GM19099 (cell line): ENCODE results near the gene PRKCZ.

ENCODE experiments used
- POLR2A ChIP-seq: IDR thresholded peaks from 3 replicates; pipeline ENCODE4 v1.6.1; 2011; ENCODE audit warnings: low read depth; ENCODE audit not compliant: insufficient read length; ENCODE audit errors: extremely low read depth

Gene PRKCZ

DNA sequence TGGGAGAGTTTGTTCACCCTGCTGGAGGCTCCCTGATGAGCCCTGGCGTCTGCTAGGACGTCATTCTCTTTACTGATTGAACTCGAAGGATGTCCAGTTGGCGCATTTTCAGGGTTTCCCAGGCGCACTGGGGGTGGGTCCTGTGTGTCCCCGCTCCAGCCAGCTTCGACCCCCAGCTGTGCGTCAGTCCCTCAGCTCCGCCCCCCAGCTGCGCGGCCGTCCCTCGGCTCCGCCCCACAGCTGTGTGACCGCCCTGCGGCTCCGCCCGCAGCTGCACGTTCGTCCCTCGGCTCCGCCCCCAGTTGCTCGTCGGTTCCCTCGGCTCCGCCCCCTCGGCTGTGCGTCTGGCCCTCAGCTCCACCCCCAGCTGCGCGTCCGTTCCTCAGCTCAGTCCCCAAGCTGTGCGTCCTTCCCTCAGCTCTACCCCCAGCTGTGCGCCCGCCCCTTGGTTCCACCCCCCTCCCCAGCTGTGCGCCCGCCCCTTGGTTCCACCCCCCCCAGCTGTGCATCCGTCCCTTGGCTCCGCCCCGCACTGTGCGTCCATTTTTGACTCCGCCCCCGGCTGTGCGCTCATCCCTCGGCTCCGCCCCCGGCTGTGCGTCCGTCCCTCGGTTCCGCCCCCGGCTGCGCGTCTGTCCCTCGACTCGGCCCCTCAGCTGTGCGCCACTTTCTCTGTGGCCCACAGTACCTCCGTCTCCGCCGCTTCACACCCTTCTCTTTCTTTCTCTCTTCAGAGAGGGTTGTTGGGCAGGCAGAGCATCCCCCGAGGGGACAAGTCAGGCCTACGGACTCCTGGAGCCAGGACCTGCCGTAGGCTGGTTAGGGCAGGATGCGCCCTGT, 83.0 kb downstream of the PRKCZ start:
- no peak for TF ChIP-seq POLR2A

- TF ChIP-seq POLR2A: no peak
These were observed 83.6 kb downstream of the PRKCZ start for GRCh38 chr1:2133879-2134215.

DNA sequence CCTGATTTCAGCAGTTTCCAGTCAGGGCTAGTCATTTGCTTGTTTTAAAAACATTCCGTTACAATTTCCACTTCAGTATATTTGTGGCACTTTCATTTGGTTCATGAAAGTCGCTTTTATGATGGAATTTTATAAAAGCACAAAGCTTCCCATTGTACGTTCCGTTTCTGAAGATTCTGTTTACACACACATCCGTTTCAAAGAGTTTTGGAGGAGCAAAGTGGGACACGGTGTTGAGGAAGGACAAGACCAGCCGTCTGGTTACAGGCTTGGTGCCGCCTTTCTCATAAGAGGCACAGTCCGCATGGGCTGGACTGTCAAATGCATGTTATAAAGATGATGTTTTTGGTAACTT, 84.0 kb downstream of the PRKCZ start:
- TF ChIP-seq POLR2A: no peak

DNA sequence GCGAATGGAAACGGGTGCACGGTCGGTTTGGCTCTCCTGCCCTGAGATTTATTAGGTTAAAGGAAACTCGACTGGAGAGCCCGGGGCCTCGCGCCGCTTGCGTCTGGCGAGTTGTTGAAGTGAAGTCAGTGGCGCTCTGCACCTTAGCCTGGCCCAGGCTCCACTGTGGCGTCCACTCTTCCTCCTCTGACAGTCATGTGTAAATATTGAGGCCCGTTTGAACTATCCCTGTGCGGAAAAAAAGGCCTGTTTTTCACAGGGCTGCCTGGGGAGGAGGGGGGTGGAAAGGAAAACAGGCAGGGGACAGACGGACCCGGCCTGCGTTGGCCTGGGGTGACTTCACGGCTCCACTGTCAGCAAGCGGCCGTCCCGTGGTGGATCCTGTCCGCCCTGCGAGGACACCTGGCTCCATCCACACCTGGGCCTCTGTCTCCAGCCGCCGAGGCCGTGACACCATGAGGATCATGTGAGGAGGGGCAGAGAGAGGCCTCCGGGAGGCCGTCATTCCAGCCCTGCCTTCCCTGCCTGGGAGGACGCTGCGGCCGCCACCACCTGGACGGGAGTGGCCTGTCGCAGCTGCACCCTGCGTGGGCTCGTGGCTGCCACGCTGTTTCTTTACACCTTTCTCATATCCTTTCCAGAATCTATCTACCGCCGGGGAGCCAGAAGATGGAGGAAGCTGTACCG, 84.6 kb downstream of the PRKCZ start:
- no peak for TF ChIP-seq POLR2A

- no peak for TF ChIP-seq POLR2A
These were observed 85.2 kb downstream of the PRKCZ start for GRCh38 chr1:2135441-2135841.

- TF ChIP-seq POLR2A: no peak
These were observed 85.7 kb downstream of the PRKCZ start for GRCh38 chr1:2135941-2136340.

- no peak for TF ChIP-seq POLR2A
These were observed 86.4 kb downstream of the PRKCZ start for GRCh38 chr1:2136386-2137235.

DNA sequence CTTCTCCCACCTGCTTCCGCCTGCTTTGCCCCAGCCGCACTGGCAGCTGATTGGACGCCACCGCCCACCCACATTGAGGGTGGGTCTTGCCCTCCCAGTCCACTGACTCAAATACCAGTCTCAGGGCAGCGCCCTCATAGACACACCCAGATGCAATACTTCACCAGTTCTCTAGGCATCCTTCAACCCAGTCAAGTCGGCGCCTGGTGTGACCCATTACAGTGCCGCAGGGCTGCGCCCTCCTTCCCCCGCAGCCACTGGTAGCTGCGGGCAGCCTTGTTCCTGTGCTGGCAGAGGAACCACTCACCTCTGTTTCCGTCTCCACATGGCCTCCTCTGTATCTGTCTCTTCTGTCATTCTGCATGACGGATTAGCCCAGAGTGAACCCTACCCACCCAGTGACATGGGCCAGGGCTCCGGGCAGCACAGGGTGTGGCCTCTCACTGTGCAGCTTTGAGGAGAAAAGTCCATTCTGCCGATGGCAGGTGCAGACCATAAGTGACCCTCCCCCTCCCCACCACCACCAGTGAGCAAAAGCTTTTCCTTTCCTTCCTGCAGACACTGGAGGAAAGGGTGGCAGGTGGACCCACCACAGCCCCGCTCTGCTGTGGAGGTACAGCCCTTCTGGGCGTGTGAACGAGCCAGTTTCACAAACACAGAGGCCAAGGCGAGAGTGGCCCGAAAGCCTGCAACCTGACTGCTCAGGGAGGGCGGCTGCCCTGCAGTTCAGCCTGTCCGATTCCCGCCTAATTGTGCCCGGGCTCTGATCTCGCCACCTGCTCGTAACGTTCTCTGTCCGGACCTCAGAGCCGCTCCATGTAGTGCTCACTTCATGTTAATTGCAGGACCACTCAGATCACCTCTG, 87.3 kb downstream of the PRKCZ start:
- TF ChIP-seq POLR2A: no peak

- no peak for TF ChIP-seq POLR2A
These were observed 90.8 kb downstream of the PRKCZ start for GRCh38 chr1:2141025-2141424.

GRCh38 chr1:2143814-2144500, 93.7 kb downstream of the PRKCZ start:
- TF ChIP-seq POLR2A: no peak

- TF ChIP-seq POLR2A: no peak
These were observed 94.4 kb downstream of the PRKCZ start for GRCh38 chr1:2144501-2145090.

GRCh38 chr1:2145946-2146835, 96.0 kb downstream of the PRKCZ start:
- TF ChIP-seq POLR2A: no peak
